K562 (cell line): ENCODE measurements around the gene SNX33. TPM values are rescaled to one million over a fixed set of nuclear protein-coding genes. Genes with fewer than 3 reads are reported as not detected.
A peak's percentile ranks its signal among the peaks of the same experiment; 100 is the strongest.

Experiments used
- ARID1B ChIP-seq: fragments of 450-650 bp; IDR thresholded peaks from 2 replicates; pipeline ENCODE4 v1.6.1; 2016; ENCODE audit warnings: antibody characterized with exemption, mild to moderate bottlenecking, inconsistent platforms
- CBFA2T3 ChIP-seq: fragments of 450-650 bp; IDR thresholded peaks from 2 replicates; pipeline ENCODE4 v1.6.1; 2017
- CUX1 ChIP-seq: fragments of 200-800 bp; sonication (Bioruptor generic); IDR thresholded peaks from 2 replicates; pipeline ENCODE4 v1.6.1; 2016; ENCODE audit warnings: missing genetic modification characterization, missing compliant biosample characterization
- CXXC5 ChIP-seq: fragments of 250-450 bp; sonication (Bioruptor Pico); IDR thresholded peaks from 2 replicates; pipeline ENCODE4 v1.8.0; 2022; ENCODE audit warnings: inconsistent platforms, mild to moderate bottlenecking, moderate library complexity
- EP400 ChIP-seq: fragments of 450-650 bp; IDR thresholded peaks from 2 replicates; pipeline ENCODE4 v1.6.1; 2017; ENCODE audit warnings: antibody characterized with exemption, mild to moderate bottlenecking, moderate library complexity
- ETV1 ChIP-seq: fragments of 450-650 bp; conservative IDR thresholded peaks from 2 replicates; pipeline ENCODE4 v1.6.1; 2016; ENCODE audit warnings: missing genetic modification characterization, control low read depth, low read depth, missing compliant biosample characterization
- FOXP1 ChIP-seq: sonication (generic); formaldehyde crosslinking; IDR thresholded peaks from 2 replicates; pipeline ENCODE4 v1.8.0; 2022; ENCODE audit warnings: mild to moderate bottlenecking, missing genetic modification reagents
- HDAC3 ChIP-seq: fragments of 450-650 bp; IDR thresholded peaks from 2 replicates; pipeline ENCODE4 v1.6.1; 2018; ENCODE audit warnings: borderline replicate concordance, mild to moderate bottlenecking, moderate library complexity; ENCODE audit not compliant: partially characterized antibody
- JUN ChIP-seq, 2 experiments: sonication (generic) in 1 of 2; formaldehyde crosslinking in 1 of 2; IDR thresholded peaks; 2 replicates each; pipeline versions ENCODE4 v1.6.1 to v1.8.0; 2012 to 2022; ENCODE audit warnings: borderline replicate concordance in 2 of 2, mild to moderate bottlenecking in 2 of 2, improper control_type of control experiment in 1 of 2, low read depth in 1 of 2, low read length in 1 of 2, missing genetic modification reagents in 1 of 2
- JUNB ChIP-seq: fragments of 450-650 bp; formaldehyde crosslinking; conservative IDR thresholded peaks from 2 replicates; pipeline ENCODE4 v1.4.0; 2020; ENCODE audit warnings: mild to moderate bottlenecking
- KDM1A ChIP-seq, 2 experiments: fragments of 450-650 bp; IDR thresholded peaks; 2 replicates each; pipeline ENCODE4 v1.6.1; 2016; ENCODE audit warnings: mild to moderate bottlenecking in 2 of 2
- NRF1 ChIP-seq, 2 experiments: fragments of 450-650 bp; IDR thresholded peaks in 1 of 2; conservative IDR thresholded peaks in 1 of 2; 2 replicates each; pipeline ENCODE4 v1.6.1; 2014; ENCODE audit warnings: mild to moderate bottlenecking in 2 of 2
- PHF8 ChIP-seq: fragments of 200-600 bp; sonication (generic); IDR thresholded peaks from 2 replicates; pipeline ENCODE4 v1.6.1; 2012; ENCODE audit warnings: mixed run types, mild to moderate bottlenecking, inconsistent platforms, low read length, moderate library complexity, borderline replicate concordance
- POLR2AphosphoS5 ChIP-seq: IDR thresholded peaks from 2 replicates; pipeline ENCODE4 v1.6.1; 2011; ENCODE audit warnings: mild to moderate bottlenecking, low read depth, low read length, moderate library complexity; ENCODE audit not compliant: control insufficient read depth, insufficient read depth
- RBM22 ChIP-seq: fragments of 200-400 bp; formaldehyde crosslinking; IDR thresholded peaks from 2 replicates; pipeline ENCODE4 v1.6.1; 2018; ENCODE audit warnings: low read length, low read depth; ENCODE audit not compliant: poor library complexity, severe bottlenecking
- TBP ChIP-seq: optimal IDR thresholded peaks from 2 replicates; pipeline ENCODE3; 2011; ENCODE audit warnings: low read depth, low read length, improper control_type of control experiment
- TCF7 ChIP-seq: sonication (generic); IDR thresholded peaks from 2 replicates; pipeline ENCODE4 v1.6.1; 2016; ENCODE audit warnings: antibody characterized with exemption, borderline replicate concordance
- TOE1 ChIP-seq, 2 experiments: fragments of 450-650 bp in 1 of 2; sonication (generic) in 1 of 2; formaldehyde crosslinking in 1 of 2; IDR thresholded peaks; 2 replicates each; pipeline versions ENCODE4 v1.7.1 to v1.8.0; 2016 to 2022; ENCODE audit warnings: borderline replicate concordance in 2 of 2, mild to moderate bottlenecking in 2 of 2, antibody characterized with exemption in 1 of 2, inconsistent platforms in 1 of 2, low read depth in 1 of 2, missing genetic modification reagents in 1 of 2, moderate library complexity in 1 of 2
- ZBTB7A ChIP-seq: IDR thresholded peaks from 2 replicates; pipeline ENCODE4 v1.6.1; 2011; ENCODE audit warnings: low read depth, mild to moderate bottlenecking, low read length, moderate library complexity, borderline replicate concordance; ENCODE audit not compliant: control insufficient read depth
- ZNF668 ChIP-seq: fragments of 250-450 bp; sonication (Bioruptor Pico); IDR thresholded peaks from 2 replicates; pipeline ENCODE4 v1.8.0; 2022; ENCODE audit warnings: mild to moderate bottlenecking, inconsistent platforms
- ZNF778 ChIP-seq: fragments of 450-650 bp; formaldehyde crosslinking; IDR thresholded peaks from 2 replicates; pipeline ENCODE4 v1.4.0; 2020; ENCODE audit warnings: mild to moderate bottlenecking, moderate library complexity
- polyA plus RNA-seq, 8 experiments: library from polyadenylated mRNA; depleted of rRNA in 4 of 8; stranded (reverse) in 5 of 8; unstranded in 3 of 8; fragments of >200 nt; fragmentation: Nextera tagmentation in 2 of 8; fragmentation: Illumina TruSeq in 1 of 8; extraction: Ambion mirVana in 2 of 8; extraction: Trizol in 1 of 8; gene quantifications; 2 replicates each; pipeline versions ENCODE4 v1.2.1 to v1.2.3, GENCODE V29; 2011 to 2014; ENCODE audit warnings: inconsistent platforms in 1 of 8, missing spikeins in 1 of 8
- total RNA-seq, 7 experiments: library from RNA; depleted of rRNA in 6 of 7; stranded (reverse); fragments of >200 nt in 6 of 7; fragmentation: Illumina TruSeq in 2 of 7; extraction: Trizol in 2 of 7; gene quantifications; 2 replicates each; pipeline versions ENCODE4 v1.2.1 to v1.2.3, GENCODE V29; 2011 to 2021; ENCODE audit warnings: low replicate concordance in 1 of 7

The SNX33 gene
- total and polyA plus RNA-seq, 9 of the 15 experiments (the other 6 are each of a cell fraction or from before 2014, with no cell fraction given): 1.4 to 14.1 (median 8.2) TPM

- TF ChIP-seq TOE1 (IDR thresholded peaks at IDR 0.05; ENCODE audit: borderline replicate concordance): peak; percentile 60
- no peak for TF ChIP-seq TOE1 (CRISPR knock-in tag; IDR thresholded peaks at IDR 0.05; ENCODE audit: borderline replicate concordance, low read depth)
- peak; percentile 96 for TF ChIP-seq JUN (IDR thresholded peaks at IDR 0.05; ENCODE audit: borderline replicate concordance, low read depth, low read length)
- TF ChIP-seq JUN (CRISPR knock-in tag; IDR thresholded peaks at IDR 0.05; ENCODE audit: borderline replicate concordance): no peak
- no peak for TF ChIP-seq TCF7
- peak; percentile 18; the same call in 1 of the 2 replicates for TF ChIP-seq PHF8
- TF ChIP-seq NRF1 (conservative IDR thresholded peaks at IDR 0.05 in 1 of 2, IDR thresholded peaks at IDR 0.05 in 1 of 2): peak; percentile 22 to 32; a peak in 2 of 4 replicates
- peak; percentile 82 for TF ChIP-seq EP400
- TF ChIP-seq JUNB (CRISPR knock-in tag): 0 out of 2 replicates have a peak, but pooled peaks have one; percentile 60
- no peak for TF ChIP-seq RBM22
- no peak for TF ChIP-seq TBP
- no peak for TF ChIP-seq ZNF668 (CRISPR knock-in tag)
- TF ChIP-seq CXXC5: peak; percentile 26
- TF ChIP-seq ETV1: peak; percentile 77
- 0 out of 2 replicates have a peak, but pooled peaks have one; percentile 3 for TF ChIP-seq FOXP1 (CRISPR knock-in tag)
- TF ChIP-seq ZBTB7A: peak; percentile 92
- no peak for TF ChIP-seq CUX1 (CRISPR knock-in tag)
- TF ChIP-seq CBFA2T3: peak; percentile 56
- peak; percentile 90 for TF ChIP-seq ARID1B
- TF ChIP-seq KDM1A (IDR thresholded peaks at IDR 0.05): peak; percentile 22 to 69; a peak in 2 of 4 replicates
- TF ChIP-seq HDAC3: no peak
- TF ChIP-seq ZNF778 (CRISPR knock-in tag): no peak
- no peak for TF ChIP-seq POLR2AphosphoS5
These were observed 3.4 kb downstream of the SNX33 start (continued) for GRCh38 chr15:75650908-75651809.
